Activated CD4-positive, alpha-beta memory T cell treated with anti-CD3 and anti-CD28 coated beads for 36 hours (primary cell): ENCODE results near the gene ADAMTSL5. TPM values are rescaled to one million over a fixed set of nuclear protein-coding genes. Genes with fewer than 3 reads are reported as not detected.

Source experiments
- CTCF ChIA-PET: fragments of 350-600 bp; sonication (Branson Sonifier 250); formaldehyde crosslinking; loops from one replicate; lab custom pipeline; 2021; ENCODE audit warnings: antibody characterized with exemption, inconsistent platforms; lab: Charles Lee
- POLR2A ChIA-PET: fragments of 350-600 bp; sonication (Branson Sonifier 250); formaldehyde crosslinking; loops from one replicate; lab custom pipeline; 2021; ENCODE audit warnings: antibody characterized with exemption; lab: Charles Lee
- DNase-seq: peaks from one replicate; pipeline ENCODE4 v3.0.0-alpha.2; 2020
- H3K27ac Mint-ChIP-seq: one replicate; pipeline ENCODE4 v1.8.0; 2021; ENCODE audit warnings: mixed read lengths
- H3K27me3 Mint-ChIP-seq: one replicate; pipeline ENCODE4 v1.8.0; 2021; ENCODE audit warnings: mixed read lengths
- H3K36me3 Mint-ChIP-seq: one replicate; pipeline ENCODE4 v1.8.0; 2021; ENCODE audit warnings: mixed read lengths
- H3K4me1 Mint-ChIP-seq: one replicate; pipeline ENCODE4 v1.8.0; 2021; ENCODE audit warnings: low read depth, mixed read lengths
- H3K4me3 Mint-ChIP-seq: one replicate; pipeline ENCODE4 v1.8.0; 2021; ENCODE audit warnings: mild to moderate bottlenecking, mixed read lengths
- H3K9me3 Mint-ChIP-seq: one replicate; pipeline ENCODE4 v1.8.0; 2021; ENCODE audit warnings: mixed read lengths
- intact Hi-C: fragments of 100-400 bp; cut with micrococcal nuclease; formaldehyde crosslinking; loops from one replicate; pipeline ENCODE4 v1.15.1; 2023
- total RNA-seq, 2 experiments: library from RNA; stranded (reverse); gene quantifications; one replicate each; pipeline ENCODE4 v1.2.3, GENCODE V29; 2021

ADAMTSL5 gene
- total RNA-seq, 2 experiments from 2014 or later: 1.9 to 3.7 TPM

DNA sequence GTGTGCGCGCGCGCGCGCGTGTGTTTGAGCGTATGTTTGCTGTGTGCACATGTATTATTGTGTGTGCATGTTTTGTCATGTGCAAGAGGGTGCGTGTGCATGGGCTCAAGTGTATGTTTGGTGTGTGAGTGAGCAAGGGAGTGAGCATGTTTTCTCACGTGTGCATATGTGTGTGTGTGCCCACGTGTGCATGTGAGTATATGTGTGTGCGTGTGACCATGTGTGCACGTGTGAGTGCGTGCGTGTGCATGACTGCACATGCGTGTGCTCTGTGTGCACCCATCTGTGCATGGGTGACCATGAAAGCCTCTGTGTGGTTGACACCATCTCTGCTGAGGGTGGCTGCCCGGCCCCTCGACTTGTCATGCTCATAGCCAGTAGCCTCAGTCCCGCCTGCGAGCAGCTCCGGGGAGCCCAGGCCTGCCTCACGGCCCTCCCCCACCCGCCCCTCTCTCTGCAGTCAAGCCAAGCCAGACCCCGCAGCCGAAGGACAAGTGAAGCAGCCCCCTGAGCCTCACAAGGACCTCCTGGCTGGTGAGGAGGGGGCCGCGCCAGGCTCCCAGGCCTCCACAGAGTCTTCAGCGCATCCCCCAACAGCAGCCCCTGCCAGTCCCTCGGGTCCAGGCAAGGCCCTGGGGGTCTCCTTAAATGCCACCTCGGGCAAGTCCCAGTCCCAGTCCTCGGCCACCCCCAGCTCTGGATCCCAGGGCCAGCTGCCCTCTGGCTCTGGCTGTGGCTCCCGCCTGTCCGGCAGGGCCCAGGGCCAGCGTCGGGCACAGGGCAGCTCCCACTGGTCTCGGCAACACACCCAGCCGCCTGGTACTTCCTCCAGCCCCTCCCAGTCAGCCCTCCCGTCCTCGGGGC, 15.9 kb downstream of the ADAMTSL5 start:
- POLR2A ChIA-PET: no interaction called here
- intact Hi-C loops: no loop called here
- Mint-ChIP-seq H3K9me3 (no peaks in the 10 kb centered on the region), H3K36me3 (no peaks in the 10 kb centered on the region), H3K27me3 (no peaks in the 10 kb centered on the region), H3K27ac (no peak overlapping the region), H3K4me3 (no peak overlapping the region), H3K4me1 (peaks cover 2% of the 10 kb centered on the region)
- DNase-seq: no peak
- CTCF ChIA-PET: no interaction called here

DNA sequence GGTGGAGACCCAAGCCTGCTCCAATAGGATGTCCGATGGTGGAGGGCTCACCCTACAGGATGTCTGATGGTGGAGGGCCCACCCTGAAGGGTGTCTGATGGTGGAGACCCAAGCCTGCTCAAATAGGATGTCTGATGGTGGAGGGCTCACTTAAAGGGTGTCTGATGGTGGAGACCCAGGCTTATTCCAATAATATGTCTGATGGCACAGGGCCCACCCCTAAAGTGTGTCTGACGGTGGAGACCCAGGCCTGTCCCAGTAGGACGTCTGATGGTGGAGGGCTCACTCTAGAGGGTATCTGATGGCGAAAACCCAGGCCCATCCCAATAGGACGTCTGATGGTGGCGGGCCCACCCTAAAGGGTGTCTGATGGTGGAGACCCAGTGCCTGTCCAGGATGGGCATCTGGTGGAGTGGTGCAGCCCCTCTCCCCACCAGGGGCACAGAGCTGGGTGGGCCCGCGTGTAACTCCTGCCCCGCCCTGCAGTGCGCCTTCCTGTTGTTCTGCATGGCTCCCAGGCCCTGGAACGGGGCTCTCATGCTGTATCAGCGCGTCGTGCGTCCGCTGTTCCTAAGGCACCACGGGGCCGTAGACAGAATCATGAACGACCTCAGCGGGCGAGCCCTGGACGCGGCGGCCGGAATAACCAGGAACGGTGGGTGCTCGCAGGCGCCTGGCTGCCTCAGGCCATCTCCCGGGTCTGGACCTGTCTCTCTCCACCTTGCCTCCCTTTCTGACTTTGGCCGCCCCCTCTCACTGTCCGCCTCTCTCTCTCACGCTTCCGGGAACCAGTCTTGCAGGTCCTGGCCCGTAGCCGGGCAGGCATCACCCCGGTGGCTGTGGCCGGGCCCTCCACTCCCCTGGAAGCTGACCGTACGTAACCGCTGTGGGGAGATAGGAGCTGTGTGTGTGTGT, 16.8 kb downstream of the ADAMTSL5 start:
- H3K9me3 Mint-ChIP-seq: no peaks in the 10 kb centered on the region
- H3K36me3 Mint-ChIP-seq: no peaks in the 10 kb centered on the region
- DNase-seq: no peak
- peaks cover 7% of the 10 kb centered on the region for H3K4me1 Mint-ChIP-seq
- POLR2A ChIA-PET: no interaction called here
- H3K27ac Mint-ChIP-seq: no peak overlapping the region
- no peak overlapping the region for H3K4me3 Mint-ChIP-seq
- peaks cover 2% of the 10 kb centered on the region for H3K27me3 Mint-ChIP-seq
- intact Hi-C loops: no loop called here
- CTCF ChIA-PET: no interaction called here

DNA sequence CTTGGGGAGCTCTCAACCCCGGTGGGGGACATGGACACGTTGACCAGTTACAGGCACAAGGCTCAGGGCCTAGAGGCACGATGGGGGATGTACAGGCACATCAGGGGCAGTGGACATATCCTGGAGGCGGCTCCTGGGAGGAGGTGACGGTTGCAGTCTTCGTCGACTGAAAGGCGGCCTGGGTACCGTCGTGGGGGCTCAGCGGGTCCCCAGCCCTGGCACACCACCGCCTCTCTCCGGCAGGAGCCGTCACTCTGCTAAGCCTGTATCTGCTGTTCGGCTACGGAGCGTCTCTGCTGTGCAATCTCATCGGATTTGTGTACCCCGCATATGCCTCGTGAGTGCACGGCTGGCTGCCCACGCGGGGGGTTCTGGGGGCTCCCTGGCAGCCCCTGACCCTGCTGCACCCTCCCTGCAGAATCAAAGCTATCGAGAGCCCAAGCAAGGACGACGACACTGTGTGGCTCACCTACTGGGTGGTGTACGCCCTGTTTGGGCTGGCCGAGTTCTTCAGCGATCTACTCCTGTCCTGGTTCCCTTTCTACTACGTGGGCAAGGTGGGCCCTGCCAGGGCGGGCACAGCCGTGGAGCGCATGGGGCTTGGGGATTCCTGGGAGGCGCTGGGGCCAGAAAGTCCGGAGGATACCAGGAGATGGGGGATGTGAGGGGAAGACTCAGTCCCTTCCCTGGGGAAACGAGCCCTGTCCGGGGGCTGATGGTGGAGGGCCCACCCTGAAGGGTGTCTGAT, 17.6 kb downstream of the ADAMTSL5 start:
- Mint-ChIP-seq H3K27ac (no peak overlapping the region), H3K4me3 (no peak overlapping the region), H3K9me3 (no peaks in the 10 kb centered on the region), H3K27me3 (peaks cover 2% of the 10 kb centered on the region), H3K4me1 (peaks cover 10% of the 10 kb centered on the region), H3K36me3 (no peaks in the 10 kb centered on the region)
- ChIA-PET CTCF (no interaction called here), POLR2A (no interaction called here)
- intact Hi-C loops: no loop called here
- no peak for DNase-seq

DNA sequence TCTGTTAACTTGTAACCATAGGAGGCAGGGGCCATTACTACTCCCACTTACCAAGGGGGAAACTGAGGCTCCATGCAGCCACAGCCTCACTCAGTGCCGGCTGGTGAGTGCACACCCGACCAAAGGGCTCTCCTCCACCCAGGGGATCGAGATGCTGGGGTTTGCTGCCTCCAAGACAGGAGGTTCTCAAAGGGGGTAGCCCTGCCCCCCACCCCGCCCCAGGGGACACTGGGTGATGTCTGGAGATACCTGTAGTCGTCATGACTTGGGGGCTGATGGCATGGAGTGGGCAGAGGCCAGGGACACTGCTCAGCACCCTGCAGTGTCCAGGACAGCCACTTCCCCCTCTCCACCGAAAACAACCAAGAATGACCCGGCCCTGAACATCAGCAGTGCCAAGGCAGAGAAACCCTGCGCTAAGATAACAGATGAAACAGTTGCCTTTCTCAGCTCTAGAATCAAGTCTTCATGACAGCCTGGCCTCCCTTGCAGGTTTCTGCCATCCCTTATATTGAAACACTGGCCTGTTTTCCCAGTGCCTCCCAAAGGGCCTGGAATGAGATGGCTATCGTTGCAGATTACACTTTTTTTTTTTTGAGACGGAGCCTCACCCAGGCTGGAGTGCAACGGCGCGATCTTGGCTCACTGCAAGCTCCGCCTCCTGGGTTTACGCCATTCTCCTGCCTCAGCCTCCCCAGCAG, 18.6 kb downstream of the ADAMTSL5 start:
- CTCF ChIA-PET: no interaction called here
- Mint-ChIP-seq H3K27ac (no peak overlapping the region), H3K4me1 (peaks cover 13% of the 10 kb centered on the region), H3K36me3 (no peaks in the 10 kb centered on the region), H3K27me3 (peaks cover 2% of the 10 kb centered on the region), H3K4me3 (no peak overlapping the region), H3K9me3 (no peaks in the 10 kb centered on the region)
- POLR2A ChIA-PET: no interaction called here
- intact Hi-C loops: loop anchor here (5.0 kb wide), 1 partner anchor 37 kb away; no protein-coding TSS in a partner anchor
- no peak for DNase-seq

DNA sequence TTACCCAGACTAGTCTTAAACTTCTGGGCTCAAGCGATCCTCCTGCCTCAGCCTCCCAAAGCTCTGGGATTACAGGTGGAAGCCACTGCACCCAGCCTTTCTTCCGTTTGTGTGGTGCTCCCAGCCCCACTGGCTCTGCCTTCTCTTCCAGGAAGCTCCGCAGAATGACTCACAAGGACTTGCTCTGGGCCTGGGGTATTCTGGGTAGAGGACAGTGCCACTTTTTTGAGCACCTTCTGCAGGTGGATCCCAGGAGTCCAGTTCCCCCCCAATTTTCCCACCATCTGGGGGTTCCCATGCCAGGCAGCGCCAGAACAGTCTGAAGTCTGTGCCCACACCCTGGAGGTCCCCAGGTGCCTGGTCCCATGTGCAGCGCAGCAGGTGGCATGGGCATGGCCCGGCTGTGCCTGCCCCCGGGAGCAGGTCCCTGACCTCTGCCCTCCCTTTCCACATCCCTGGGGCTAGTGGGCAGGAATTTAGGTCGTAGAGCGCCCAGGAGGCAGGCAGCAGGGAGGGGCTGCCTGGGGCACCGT, 20.3 kb downstream of the ADAMTSL5 start:
- intact Hi-C loops: loop anchor here (5.0 kb wide), 1 partner anchor 35 kb away; no protein-coding TSS in a partner anchor
- ChIA-PET POLR2A (no interaction called here), CTCF (no interaction called here)
- Mint-ChIP-seq H3K27ac (no peak overlapping the region), H3K4me3 (no peak overlapping the region), H3K9me3 (no peaks in the 10 kb centered on the region), H3K36me3 (no peaks in the 10 kb centered on the region), H3K4me1 (peaks cover 13% of the 10 kb centered on the region), H3K27me3 (peaks cover 2% of the 10 kb centered on the region)
- DNase-seq: no peak

DNA sequence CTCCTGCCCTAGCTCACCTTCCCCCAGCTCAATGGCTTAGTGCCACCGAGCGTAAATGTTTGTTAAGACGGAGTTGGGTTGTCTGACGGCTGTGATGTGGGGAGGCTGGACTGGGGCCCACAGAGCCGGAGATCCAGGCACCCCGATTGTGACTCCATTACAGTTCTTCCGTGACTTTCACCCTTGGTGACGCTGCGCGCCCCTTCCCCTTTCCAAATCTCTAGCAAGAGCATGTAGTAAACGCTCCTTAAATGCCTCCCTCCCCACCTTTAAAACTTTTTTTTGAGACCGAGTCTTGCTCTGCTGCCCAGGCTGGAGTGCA, 21.0 kb downstream of the ADAMTSL5 start:
- Mint-ChIP-seq H3K4me3 (peak overlapping the region; percentile 55), H3K27ac (no peak overlapping the region), H3K4me1 (peaks cover 13% of the 10 kb centered on the region), H3K9me3 (no peaks in the 10 kb centered on the region), H3K27me3 (peaks cover 2% of the 10 kb centered on the region), H3K36me3 (no peaks in the 10 kb centered on the region)
- CTCF ChIA-PET: interaction anchor here (1.6 kb wide), 1 partner anchor 11 kb away, joined by 14 read pairs; no protein-coding TSS in a partner anchor
- intact Hi-C loops: loop anchor here (2.0 to 5.0 kb wide), 2 partner anchors 15 to 35 kb away; no protein-coding TSS in a partner anchor
- DNase-seq: no peak
- POLR2A ChIA-PET: no interaction called here

DNA sequence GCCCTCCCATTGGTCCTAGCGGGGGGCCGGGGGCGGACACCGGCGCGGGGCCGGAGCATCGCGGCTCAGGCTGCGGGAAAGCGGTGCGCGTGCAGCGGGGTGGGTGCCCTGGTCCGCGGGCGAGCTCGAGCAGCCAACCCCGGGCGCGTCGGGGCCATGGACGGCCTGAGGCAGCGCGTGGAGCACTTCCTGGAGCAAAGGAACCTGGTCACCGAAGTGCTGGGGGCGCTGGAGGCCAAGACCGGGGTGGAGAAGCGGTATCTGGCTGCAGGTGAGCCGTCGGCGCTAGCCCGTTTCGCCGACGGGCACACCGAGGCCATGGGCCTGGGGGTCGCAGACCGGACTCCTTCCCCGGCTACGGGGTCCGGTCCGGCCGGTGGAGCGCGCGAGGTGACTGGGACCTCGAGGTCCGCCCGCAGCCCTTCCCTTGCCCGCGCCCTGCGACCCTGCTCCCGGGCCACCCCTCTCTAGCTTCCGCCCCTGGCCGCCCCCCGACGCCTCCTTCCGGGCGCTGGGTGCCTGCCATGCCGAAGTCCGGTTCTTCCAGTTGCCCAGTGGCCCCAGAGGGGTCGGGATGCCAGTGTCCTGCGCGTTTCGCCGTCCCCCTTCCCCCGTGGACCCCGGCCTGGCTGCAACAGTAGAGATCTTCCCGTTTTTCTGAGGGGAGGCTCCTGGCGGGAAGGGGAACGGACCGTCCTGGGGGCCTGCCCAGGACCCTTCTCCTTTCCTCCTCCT, 21.5 kb downstream of the ADAMTSL5 start, which contains the start of gene REEP6:
Gene REEP6 (plus strand): TSS at position 68 of the 735 bp plus-strand sequence. CDS start 89 bp downstream, at position 157.
- H3K27ac Mint-ChIP-seq: peak within 1 kb of the TSS; percentile 52
- peaks cover 2% of the 10 kb centered on the region for H3K27me3 Mint-ChIP-seq
- H3K4me3 Mint-ChIP-seq: peak within 1 kb of the TSS; percentile 76
- no peaks in the 10 kb centered on the region for H3K36me3 Mint-ChIP-seq
- POLR2A ChIA-PET: no interaction called here
- H3K4me1 Mint-ChIP-seq: peaks cover 13% of the 10 kb centered on the region
- no peaks in the 10 kb centered on the region for H3K9me3 Mint-ChIP-seq
- no peak for DNase-seq
- CTCF ChIA-PET: interaction anchor here (0.7 to 1.6 kb wide), 3 partner anchors 11 to 65 kb away, joined by 3 to 14 read pairs (median 3); no protein-coding TSS in a partner anchor
- intact Hi-C loops: loop anchor here (2.0 to 5.0 kb wide), 2 partner anchors 16 to 34 kb away; no protein-coding TSS in a partner anchor

DNA sequence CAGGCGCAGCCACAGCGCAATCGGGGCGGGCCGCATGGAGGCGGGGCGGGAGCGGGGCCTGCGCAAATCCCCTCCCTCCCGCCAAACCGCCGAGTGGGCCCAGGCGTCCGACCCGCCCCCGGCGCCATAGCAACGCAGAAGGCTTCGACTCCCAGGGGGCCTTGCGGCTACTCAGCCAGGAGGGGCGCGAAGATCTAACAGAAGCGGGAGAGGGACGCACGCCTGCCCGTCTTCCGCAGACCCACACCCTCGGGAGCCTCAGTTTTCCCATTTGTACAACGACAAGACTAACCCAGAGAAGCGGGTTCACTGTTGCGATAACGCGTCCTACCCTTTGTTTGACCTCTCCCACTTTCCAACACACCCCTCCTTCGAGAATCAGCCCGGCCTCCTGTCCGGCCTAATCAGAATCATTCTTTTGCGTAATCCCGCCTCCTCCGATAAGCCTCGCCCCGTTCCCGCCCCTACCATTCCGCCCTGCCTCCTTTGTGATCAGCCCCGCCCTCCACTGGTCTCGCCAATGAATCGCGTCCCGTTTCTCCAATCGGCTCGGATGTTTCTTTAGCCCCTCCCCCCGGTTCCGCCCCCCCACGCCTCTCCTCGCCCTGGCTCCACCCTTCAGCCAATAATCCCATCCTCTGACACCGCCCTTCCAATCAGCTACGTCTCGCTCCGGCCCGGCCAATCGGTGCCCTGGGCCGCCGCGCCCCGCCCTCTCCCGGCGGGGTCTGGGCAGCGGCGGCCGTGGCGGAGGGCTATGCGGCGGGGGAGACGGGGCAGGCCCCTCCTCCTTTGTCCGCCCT, 22.3 kb downstream of the ADAMTSL5 start, which contains the start of gene PCSK4:
Gene PCSK4 (minus strand): TSS at position 40 of the 803 bp plus-strand sequence. CDS start 4 bp downstream, at position 36.
- Mint-ChIP-seq H3K4me1 (peaks cover 13% of the 10 kb centered on the region), H3K27me3 (peaks cover 2% of the 10 kb centered on the region), H3K4me3 (peak within 1 kb of the TSS; percentile 76), H3K9me3 (no peaks in the 10 kb centered on the region), H3K36me3 (no peaks in the 10 kb centered on the region), H3K27ac (peak within 1 kb of the TSS; percentile 52)
- intact Hi-C loops: loop anchor here (1.0 to 5.0 kb wide), 3 partner anchors 11 to 33 kb away; partner anchors contain the start of gene C19orf25
- peak; percentile 99 for DNase-seq
- CTCF ChIA-PET: interaction anchor here (0.6 to 1.6 kb wide), 4 partner anchors 12 to 81 kb away, joined by 3 to 14 read pairs (median 3); no protein-coding TSS in a partner anchor
- POLR2A ChIA-PET: no interaction called here

DNA sequence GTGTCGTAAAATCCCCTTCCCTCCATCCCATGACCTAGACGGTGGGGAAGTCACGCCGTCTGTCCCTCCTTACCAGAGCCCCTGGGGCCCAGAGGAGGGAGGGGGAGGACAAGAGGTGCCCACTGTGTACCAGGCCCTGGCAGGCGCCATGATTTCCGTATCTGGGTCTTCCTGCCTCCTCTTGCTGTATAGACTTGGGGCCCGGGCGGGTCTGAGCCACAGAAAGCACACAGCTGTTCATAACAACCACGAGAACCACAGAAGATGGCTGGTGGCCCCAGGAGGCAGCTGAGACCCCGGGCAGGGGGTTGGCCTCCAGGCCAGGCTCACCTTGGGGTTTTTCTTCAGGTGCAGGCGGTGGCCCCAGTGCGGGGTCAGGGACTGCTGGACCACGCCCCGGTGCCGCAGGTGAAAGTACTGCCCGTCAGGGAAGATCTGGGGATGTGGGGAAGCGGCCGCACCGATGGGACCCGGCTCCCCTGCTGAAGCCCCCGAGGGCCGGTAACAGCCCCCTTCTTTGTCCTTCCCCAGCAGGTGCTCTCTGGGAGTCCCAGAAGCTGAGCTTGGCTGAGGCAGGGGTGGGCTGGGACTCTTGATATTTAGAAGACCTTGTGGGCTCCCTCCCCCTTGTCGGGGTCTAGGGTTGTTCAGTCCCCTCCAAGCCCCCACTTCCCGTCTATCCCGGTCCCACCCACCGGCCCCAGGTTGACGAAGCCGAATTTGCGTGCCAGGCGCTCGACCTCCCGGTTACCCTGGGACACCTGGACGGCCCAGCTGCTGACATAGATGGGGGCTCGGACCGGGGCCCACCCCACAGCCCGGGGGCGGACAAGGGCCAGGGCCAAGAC, 23.1 kb downstream of the ADAMTSL5 start:
- no peak for DNase-seq
- H3K27me3 Mint-ChIP-seq: peaks cover 2% of the 10 kb centered on the region
- POLR2A ChIA-PET: no interaction called here
- H3K4me3 Mint-ChIP-seq: peak overlapping the region; percentile 26
- H3K36me3 Mint-ChIP-seq: no peaks in the 10 kb centered on the region
- no peak overlapping the region for H3K27ac Mint-ChIP-seq
- CTCF ChIA-PET: no interaction called here
- H3K4me1 Mint-ChIP-seq: peaks cover 13% of the 10 kb centered on the region
- no peaks in the 10 kb centered on the region for H3K9me3 Mint-ChIP-seq
- intact Hi-C loops: loop anchor here (1.0 to 5.0 kb wide), 3 partner anchors 10 to 32 kb away; partner anchors contain the start of gene C19orf25
